C4-2B (cell line): ENCODE data around the gene ADAM33.

Experiments used
- CTCF ChIP-seq: fragments of 450-650 bp; conservative IDR thresholded peaks from 2 replicates; pipeline ENCODE4 v1.5.1; 2017; ENCODE audit warnings: mild to moderate bottlenecking
- ZFX ChIP-seq: fragments of 450-650 bp; IDR thresholded peaks from 2 replicates; pipeline ENCODE4 v1.6.1; 2017

GRCh38 chr20:3706774-3707507 is 25.1 kb upstream of the ADAM33 start:
- TF ChIP-seq CTCF (no peak), ZFX (no peak)
